GM23338 (cell line): Measurements from ENCODE around the gene RELL1. TPM values are rescaled to one million over a fixed set of nuclear protein-coding genes. Genes with fewer than 3 reads are reported as not detected.
A peak's percentile ranks its signal among the peaks of the same experiment; 100 is the strongest.

ENCODE experiments used
- ATAC-seq: fragments of 200-7000 bp; cut with Tn5 transposase; 3 replicates; pipeline ENCODE4 v1.9.1; 2020
- DNase-seq: peaks from one replicate; pipeline ENCODE4 v3.0.0-alpha.2; 2015; ENCODE audit warnings: low spot score
- H2AFZ ChIP-seq: fragments of 200-600 bp; sonication (generic); 2 replicates; pipeline ENCODE4 v1.8.0; 2016; ENCODE audit warnings: antibody characterized with exemption, mild to moderate bottlenecking, moderate library complexity
- H3F3A ChIP-seq: fragments of 200-600 bp; sonication (generic); replicated peaks from 2 replicates; pipeline ENCODE4 v1.8.0; 2017; ENCODE audit warnings: antibody characterized with exemption, mixed run types, low read depth
- H3K27ac ChIP-seq: fragments of 200-600 bp; sonication (generic); 2 replicates; pipeline ENCODE4 v1.6.1; 2016; ENCODE audit warnings: low read depth
- H3K27me3 ChIP-seq: fragments of 200-600 bp; sonication (generic); 2 replicates; pipeline ENCODE4 v1.8.0; 2016; ENCODE audit warnings: mild to moderate bottlenecking, mixed run types, moderate library complexity; ENCODE audit not compliant: insufficient read depth
- H3K36me3 ChIP-seq: fragments of 200-600 bp; sonication (generic); 2 replicates; pipeline ENCODE4 v1.8.0; 2016; ENCODE audit warnings: mild to moderate bottlenecking; ENCODE audit not compliant: insufficient read depth
- H3K4me1 ChIP-seq: fragments of 200-600 bp; sonication (generic); 2 replicates; pipeline ENCODE4 v1.8.0; 2016; ENCODE audit warnings: mild to moderate bottlenecking, moderate library complexity; ENCODE audit not compliant: insufficient read depth
- H3K4me2 ChIP-seq: fragments of 200-600 bp; sonication (generic); 2 replicates; pipeline ENCODE4 v1.7.1; 2017; ENCODE audit warnings: mixed run types
- H3K4me3 ChIP-seq: fragments of 200-600 bp; sonication (generic); 2 replicates; pipeline ENCODE4 v1.6.1; 2016; ENCODE audit warnings: mixed run types
- H3K79me2 ChIP-seq: fragments of 200-600 bp; sonication (generic); replicated peaks from 2 replicates; pipeline ENCODE4 v1.8.0; 2017; ENCODE audit warnings: mild to moderate bottlenecking; ENCODE audit not compliant: insufficient read depth
- H3K9me2 ChIP-seq: fragments of 200-600 bp; sonication (generic); 2 replicates; pipeline ENCODE4 v1.8.0; 2017; ENCODE audit not compliant: insufficient read depth
- H4K20me1 ChIP-seq: fragments of 200-600 bp; sonication (generic); replicated peaks from 2 replicates; pipeline ENCODE4 v1.8.0; 2017; ENCODE audit warnings: mild to moderate bottlenecking; ENCODE audit not compliant: insufficient read depth
- H3K27ac Mint-ChIP-seq: 2 replicates; pipeline ENCODE4 v1.8.0; 2020; ENCODE audit warnings: inconsistent platforms, mild to moderate bottlenecking, moderate library complexity, mixed read lengths
- H3K27me3 Mint-ChIP-seq: 3 replicates; pipeline ENCODE4 v1.8.0; 2022; ENCODE audit warnings: low read depth, mild to moderate bottlenecking, moderate library complexity, mixed read lengths, inconsistent platforms; ENCODE audit not compliant: insufficient read depth, poor library complexity
- H3K36me3 Mint-ChIP-seq: 3 replicates; pipeline ENCODE4 v1.8.0; 2021; ENCODE audit warnings: low read depth, mild to moderate bottlenecking, inconsistent platforms, moderate library complexity, mixed read lengths
- H3K4me1 Mint-ChIP-seq: 3 replicates; pipeline ENCODE4 v1.8.0; 2020; ENCODE audit warnings: mild to moderate bottlenecking, inconsistent platforms, mixed read lengths
- H3K4me3 Mint-ChIP-seq: 3 replicates; pipeline ENCODE4 v1.8.0; 2021; ENCODE audit warnings: moderate library complexity, mild to moderate bottlenecking, inconsistent platforms, mixed read lengths
- H3K9me3 Mint-ChIP-seq: 3 replicates; pipeline ENCODE4 v1.8.0; 2020; ENCODE audit warnings: moderate library complexity, mild to moderate bottlenecking, inconsistent platforms, mixed read lengths
- CREB1 ChIP-seq: fragments of 250-450 bp; sonication (Bioruptor Pico); IDR thresholded peaks from 2 replicates; pipeline ENCODE4 v1.5.0; 2020; ENCODE audit warnings: low read depth, mild to moderate bottlenecking, moderate library complexity
- EZH2 ChIP-seq: fragments of 200-600 bp; sonication (generic); IDR thresholded peaks from one replicate; pipeline ENCODE4 v1.8.0; 2017; ENCODE audit warnings: antibody characterized with exemption, mild to moderate bottlenecking, low read depth; ENCODE audit not compliant: unreplicated experiment
- EZH2phosphoT487 ChIP-seq: fragments of 200-600 bp; sonication (generic); IDR thresholded peaks from one replicate; pipeline ENCODE4 v1.8.1; 2018; ENCODE audit warnings: antibody characterized with exemption; ENCODE audit not compliant: unreplicated experiment
- JUNB ChIP-seq: IDR thresholded peaks from one replicate; pipeline ENCODE4 v1.6.1; 2016; ENCODE audit warnings: antibody characterized with exemption; ENCODE audit not compliant: unreplicated experiment
- NANOG ChIP-seq: IDR thresholded peaks from 2 replicates; pipeline ENCODE4 v1.6.1; 2016; ENCODE audit warnings: antibody characterized with exemption, borderline replicate concordance
- POLR2AphosphoS5 ChIP-seq: IDR thresholded peaks from 2 replicates; pipeline ENCODE4 v1.6.1; 2016; ENCODE audit warnings: antibody characterized with exemption, low read depth
- STAT1 ChIP-seq: IDR thresholded peaks from one replicate; pipeline ENCODE4 v1.6.1; 2016; ENCODE audit warnings: antibody characterized with exemption; ENCODE audit not compliant: unreplicated experiment
- ZNF114 ChIP-seq: fragments of 250-450 bp; sonication (Bioruptor Pico); IDR thresholded peaks from 2 replicates; pipeline ENCODE4 v1.5.0; 2020; ENCODE audit warnings: mild to moderate bottlenecking, moderate library complexity
- ZNF331 ChIP-seq: fragments of 250-450 bp; sonication (Bioruptor Pico); IDR thresholded peaks from 2 replicates; pipeline ENCODE4 v1.5.0; 2020; ENCODE audit warnings: low read depth, mild to moderate bottlenecking, moderate library complexity
- polyA plus RNA-seq: library from polyadenylated mRNA; unstranded; fragments of >200 nt; fragmentation: Nextera tagmentation; extraction: Ambion mirVana; gene quantifications from 2 replicates; pipeline ENCODE4 v1.2.1, GENCODE V29; 2016
- total RNA-seq: library from RNA; depleted of rRNA; stranded (reverse); fragments of >200 nt; shearing (Covaris generic); gene quantifications from 2 replicates; pipeline ENCODE4 v1.2.3, GENCODE V29; 2014
- TF ChIP-seq, protein P1 (sequence below), 2 experiments: fragments of 200-600 bp in 1 of 2; sonication (generic) in 1 of 2; conservative IDR thresholded peaks; 2 replicates each; pipeline versions ENCODE4 v1.5.1 to v1.6.1; 2016 to 2017; ENCODE audit warnings: antibody characterized with exemption in 2 of 2, low read depth in 2 of 2, mild to moderate bottlenecking in 2 of 2, moderate library complexity in 1 of 2
- TF ChIP-seq, protein P2 (sequence below): IDR thresholded peaks from 2 replicates; pipeline ENCODE4 v1.6.1; 2016; ENCODE audit warnings: antibody characterized with exemption
- TF ChIP-seq, protein P3 (sequence below): IDR thresholded peaks from one replicate; pipeline ENCODE4 v1.6.1; 2018; ENCODE audit warnings: antibody characterized with exemption; ENCODE audit not compliant: unreplicated experiment
- TF ChIP-seq, protein P4 (sequence below): fragments of 250-450 bp; sonication (Bioruptor Pico); IDR thresholded peaks from 2 replicates; pipeline ENCODE4 v1.5.0; 2020; ENCODE audit warnings: mild to moderate bottlenecking, moderate library complexity

The RELL1 gene
- total and polyA plus RNA-seq, 2 experiments from 2014 or later, result 2.8 to 28.5 TPM

DNA sequence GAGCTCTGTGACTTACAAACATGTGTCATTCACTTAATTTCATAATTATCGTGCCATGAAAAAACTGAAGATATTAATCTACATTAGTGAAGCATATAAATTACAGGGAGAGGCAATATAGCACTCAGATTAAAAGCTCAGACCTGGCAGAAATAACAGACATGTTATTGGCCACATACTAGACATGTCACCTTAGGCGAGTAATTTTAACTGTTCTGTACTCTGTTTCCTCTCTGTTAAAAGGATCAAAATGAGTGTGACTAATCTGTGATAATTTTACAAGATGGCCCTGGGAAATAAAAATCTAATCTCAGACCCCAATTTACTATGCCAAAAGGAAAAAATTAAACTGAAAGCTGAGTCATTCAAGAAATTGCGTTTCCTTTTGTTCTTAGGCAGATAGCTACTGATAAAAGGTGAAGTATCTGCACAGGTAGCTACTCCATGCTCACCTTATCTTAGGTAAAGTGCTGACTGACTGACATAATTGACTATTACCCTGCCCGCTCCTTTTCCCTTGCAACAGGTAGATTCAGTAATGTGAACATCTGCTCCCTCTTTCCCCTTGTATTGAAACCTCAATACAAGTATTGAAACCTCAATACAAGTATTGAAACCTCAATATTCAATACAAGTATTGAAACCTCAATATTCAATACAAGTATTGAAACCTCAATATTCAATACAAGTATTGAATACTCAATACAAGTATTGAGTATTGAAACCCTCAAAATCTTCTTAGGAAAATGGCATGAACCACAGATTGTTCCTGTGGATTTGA is 33.2 kb downstream of the RELL1 start:
- peaks cover 7% of the 10 kb centered on the region for H3K27me3 Mint-ChIP-seq
- no peak overlapping the region for H2AFZ ChIP-seq

More for the DNA sequence above, 33.2 kb downstream of the RELL1 start:
- H3K4me3 Mint-ChIP-seq, result no peak overlapping the region
- Histone ChIP-seq H3K9me2 (no peaks in the 10 kb centered on the region; the same call in 1 of the 2 replicates), H4K20me1 (no peaks in the 10 kb centered on the region; the same call in 1 of the 2 replicates), H3K4me1 (peaks cover 41% of the 10 kb centered on the region), H3K4me2 (peak overlapping the region; percentile 39), H3K4me3 (no peak overlapping the region), H3K27me3 (no peaks in the 10 kb centered on the region), H3K36me3 (no peaks in the 10 kb centered on the region), H3K79me2 (no peaks in the 10 kb centered on the region; the same call in 1 of the 2 replicates), H3K27ac (no peak overlapping the region), H3F3A (no peaks in the 10 kb centered on the region)
- peaks cover 23% of the 10 kb centered on the region for H3K9me3 Mint-ChIP-seq
- H3K27ac Mint-ChIP-seq, result no peak overlapping the region
- peaks cover 35% of the 10 kb centered on the region; the same call in 2 of the 3 replicates for H3K36me3 Mint-ChIP-seq
- peaks cover 44% of the 10 kb centered on the region for H3K4me1 Mint-ChIP-seq
- TF ChIP-seq, protein P1, sequence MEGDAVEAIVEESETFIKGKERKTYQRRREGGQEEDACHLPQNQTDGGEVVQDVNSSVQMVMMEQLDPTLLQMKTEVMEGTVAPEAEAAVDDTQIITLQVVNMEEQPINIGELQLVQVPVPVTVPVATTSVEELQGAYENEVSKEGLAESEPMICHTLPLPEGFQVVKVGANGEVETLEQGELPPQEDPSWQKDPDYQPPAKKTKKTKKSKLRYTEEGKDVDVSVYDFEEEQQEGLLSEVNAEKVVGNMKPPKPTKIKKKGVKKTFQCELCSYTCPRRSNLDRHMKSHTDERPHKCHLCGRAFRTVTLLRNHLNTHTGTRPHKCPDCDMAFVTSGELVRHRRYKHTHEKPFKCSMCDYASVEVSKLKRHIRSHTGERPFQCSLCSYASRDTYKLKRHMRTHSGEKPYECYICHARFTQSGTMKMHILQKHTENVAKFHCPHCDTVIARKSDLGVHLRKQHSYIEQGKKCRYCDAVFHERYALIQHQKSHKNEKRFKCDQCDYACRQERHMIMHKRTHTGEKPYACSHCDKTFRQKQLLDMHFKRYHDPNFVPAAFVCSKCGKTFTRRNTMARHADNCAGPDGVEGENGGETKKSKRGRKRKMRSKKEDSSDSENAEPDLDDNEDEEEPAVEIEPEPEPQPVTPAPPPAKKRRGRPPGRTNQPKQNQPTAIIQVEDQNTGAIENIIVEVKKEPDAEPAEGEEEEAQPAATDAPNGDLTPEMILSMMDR (conservative IDR thresholded peaks at IDR 0.05; ENCODE audit: low read depth in 2 of 2), result no peak
- no peak for TF ChIP-seq EZH2
- TF ChIP-seq, protein P2, sequence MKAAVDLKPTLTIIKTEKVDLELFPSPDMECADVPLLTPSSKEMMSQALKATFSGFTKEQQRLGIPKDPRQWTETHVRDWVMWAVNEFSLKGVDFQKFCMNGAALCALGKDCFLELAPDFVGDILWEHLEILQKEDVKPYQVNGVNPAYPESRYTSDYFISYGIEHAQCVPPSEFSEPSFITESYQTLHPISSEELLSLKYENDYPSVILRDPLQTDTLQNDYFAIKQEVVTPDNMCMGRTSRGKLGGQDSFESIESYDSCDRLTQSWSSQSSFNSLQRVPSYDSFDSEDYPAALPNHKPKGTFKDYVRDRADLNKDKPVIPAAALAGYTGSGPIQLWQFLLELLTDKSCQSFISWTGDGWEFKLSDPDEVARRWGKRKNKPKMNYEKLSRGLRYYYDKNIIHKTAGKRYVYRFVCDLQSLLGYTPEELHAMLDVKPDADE, result no peak
- TF ChIP-seq, protein P3, sequence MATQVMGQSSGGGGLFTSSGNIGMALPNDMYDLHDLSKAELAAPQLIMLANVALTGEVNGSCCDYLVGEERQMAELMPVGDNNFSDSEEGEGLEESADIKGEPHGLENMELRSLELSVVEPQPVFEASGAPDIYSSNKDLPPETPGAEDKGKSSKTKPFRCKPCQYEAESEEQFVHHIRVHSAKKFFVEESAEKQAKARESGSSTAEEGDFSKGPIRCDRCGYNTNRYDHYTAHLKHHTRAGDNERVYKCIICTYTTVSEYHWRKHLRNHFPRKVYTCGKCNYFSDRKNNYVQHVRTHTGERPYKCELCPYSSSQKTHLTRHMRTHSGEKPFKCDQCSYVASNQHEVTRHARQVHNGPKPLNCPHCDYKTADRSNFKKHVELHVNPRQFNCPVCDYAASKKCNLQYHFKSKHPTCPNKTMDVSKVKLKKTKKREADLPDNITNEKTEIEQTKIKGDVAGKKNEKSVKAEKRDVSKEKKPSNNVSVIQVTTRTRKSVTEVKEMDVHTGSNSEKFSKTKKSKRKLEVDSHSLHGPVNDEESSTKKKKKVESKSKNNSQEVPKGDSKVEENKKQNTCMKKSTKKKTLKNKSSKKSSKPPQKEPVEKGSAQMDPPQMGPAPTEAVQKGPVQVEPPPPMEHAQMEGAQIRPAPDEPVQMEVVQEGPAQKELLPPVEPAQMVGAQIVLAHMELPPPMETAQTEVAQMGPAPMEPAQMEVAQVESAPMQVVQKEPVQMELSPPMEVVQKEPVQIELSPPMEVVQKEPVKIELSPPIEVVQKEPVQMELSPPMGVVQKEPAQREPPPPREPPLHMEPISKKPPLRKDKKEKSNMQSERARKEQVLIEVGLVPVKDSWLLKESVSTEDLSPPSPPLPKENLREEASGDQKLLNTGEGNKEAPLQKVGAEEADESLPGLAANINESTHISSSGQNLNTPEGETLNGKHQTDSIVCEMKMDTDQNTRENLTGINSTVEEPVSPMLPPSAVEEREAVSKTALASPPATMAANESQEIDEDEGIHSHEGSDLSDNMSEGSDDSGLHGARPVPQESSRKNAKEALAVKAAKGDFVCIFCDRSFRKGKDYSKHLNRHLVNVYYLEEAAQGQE, result no peak
- TF ChIP-seq EZH2phosphoT487, result no peak
- no peak for TF ChIP-seq NANOG
- TF ChIP-seq, protein P4, sequence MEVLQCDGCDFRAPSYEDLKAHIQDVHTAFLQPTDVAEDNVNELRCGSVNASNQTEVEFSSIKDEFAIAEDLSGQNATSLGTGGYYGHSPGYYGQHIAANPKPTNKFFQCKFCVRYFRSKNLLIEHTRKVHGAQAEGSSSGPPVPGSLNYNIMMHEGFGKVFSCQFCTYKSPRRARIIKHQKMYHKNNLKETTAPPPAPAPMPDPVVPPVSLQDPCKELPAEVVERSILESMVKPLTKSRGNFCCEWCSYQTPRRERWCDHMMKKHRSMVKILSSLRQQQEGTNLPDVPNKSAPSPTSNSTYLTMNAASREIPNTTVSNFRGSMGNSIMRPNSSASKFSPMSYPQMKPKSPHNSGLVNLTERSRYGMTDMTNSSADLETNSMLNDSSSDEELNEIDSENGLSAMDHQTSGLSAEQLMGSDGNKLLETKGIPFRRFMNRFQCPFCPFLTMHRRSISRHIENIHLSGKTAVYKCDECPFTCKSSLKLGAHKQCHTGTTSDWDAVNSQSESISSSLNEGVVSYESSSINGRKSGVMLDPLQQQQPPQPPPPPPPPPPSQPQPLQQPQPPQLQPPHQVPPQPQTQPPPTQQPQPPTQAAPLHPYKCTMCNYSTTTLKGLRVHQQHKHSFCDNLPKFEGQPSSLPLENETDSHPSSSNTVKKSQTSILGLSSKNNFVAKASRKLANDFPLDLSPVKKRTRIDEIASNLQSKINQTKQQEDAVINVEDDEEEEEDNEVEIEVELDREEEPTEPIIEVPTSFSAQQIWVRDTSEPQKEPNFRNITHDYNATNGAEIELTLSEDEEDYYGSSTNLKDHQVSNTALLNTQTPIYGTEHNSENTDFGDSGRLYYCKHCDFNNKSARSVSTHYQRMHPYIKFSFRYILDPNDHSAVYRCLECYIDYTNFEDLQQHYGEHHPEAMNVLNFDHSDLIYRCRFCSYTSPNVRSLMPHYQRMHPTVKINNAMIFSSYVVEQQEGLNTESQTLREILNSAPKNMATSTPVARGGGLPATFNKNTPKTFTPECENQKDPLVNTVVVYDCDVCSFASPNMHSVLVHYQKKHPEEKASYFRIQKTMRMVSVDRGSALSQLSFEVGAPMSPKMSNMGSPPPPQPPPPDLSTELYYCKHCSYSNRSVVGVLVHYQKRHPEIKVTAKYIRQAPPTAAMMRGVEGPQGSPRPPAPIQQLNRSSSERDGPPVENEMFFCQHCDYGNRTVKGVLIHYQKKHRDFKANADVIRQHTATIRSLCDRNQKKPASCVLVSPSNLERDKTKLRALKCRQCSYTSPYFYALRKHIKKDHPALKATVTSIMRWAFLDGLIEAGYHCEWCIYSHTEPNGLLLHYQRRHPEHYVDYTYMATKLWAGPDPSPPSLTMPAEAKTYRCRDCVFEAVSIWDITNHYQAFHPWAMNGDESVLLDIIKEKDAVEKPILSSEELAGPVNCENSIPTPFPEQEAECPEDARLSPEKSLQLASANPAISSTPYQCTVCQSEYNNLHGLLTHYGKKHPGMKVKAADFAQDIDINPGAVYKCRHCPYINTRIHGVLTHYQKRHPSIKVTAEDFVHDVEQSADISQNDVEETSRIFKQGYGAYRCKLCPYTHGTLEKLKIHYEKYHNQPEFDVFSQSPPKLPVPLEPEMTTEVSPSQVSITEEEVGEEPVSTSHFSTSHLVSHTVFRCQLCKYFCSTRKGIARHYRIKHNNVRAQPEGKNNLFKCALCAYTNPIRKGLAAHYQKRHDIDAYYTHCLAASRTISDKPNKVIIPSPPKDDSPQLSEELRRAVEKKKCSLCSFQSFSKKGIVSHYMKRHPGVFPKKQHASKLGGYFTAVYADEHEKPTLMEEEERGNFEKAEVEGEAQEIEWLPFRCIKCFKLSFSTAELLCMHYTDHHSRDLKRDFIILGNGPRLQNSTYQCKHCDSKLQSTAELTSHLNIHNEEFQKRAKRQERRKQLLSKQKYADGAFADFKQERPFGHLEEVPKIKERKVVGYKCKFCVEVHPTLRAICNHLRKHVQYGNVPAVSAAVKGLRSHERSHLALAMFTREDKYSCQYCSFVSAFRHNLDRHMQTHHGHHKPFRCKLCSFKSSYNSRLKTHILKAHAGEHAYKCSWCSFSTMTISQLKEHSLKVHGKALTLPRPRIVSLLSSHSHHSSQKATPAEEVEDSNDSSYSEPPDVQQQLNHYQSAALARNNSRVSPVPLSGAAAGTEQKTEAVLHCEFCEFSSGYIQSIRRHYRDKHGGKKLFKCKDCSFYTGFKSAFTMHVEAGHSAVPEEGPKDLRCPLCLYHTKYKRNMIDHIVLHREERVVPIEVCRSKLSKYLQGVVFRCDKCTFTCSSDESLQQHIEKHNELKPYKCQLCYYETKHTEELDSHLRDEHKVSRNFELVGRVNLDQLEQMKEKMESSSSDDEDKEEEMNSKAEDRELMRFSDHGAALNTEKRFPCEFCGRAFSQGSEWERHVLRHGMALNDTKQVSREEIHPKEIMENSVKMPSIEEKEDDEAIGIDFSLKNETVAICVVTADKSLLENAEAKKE (CRISPR knock-in tag), result no peak
- no peak for TF ChIP-seq CREB1
- no peak for TF ChIP-seq JUNB
- TF ChIP-seq ZNF331 (CRISPR knock-in tag), result no peak
- TF ChIP-seq POLR2AphosphoS5, result no peak
- no peak for TF ChIP-seq ZNF114
- no peak for TF ChIP-seq STAT1
- DNase-seq (no peak), ATAC-seq (no peak)
